ENCODE measurements around the gene ZNF414. TPM values are rescaled to one million over a fixed set of nuclear protein-coding genes. Genes with fewer than 3 reads are reported as not detected.
A peak's percentile ranks its signal among the peaks of the same experiment; 100 is the strongest.

ZNF414 gene
- total RNA-seq, 2 experiments from 2014 or later = 28.7 to 36.2 TPM

DNA sequence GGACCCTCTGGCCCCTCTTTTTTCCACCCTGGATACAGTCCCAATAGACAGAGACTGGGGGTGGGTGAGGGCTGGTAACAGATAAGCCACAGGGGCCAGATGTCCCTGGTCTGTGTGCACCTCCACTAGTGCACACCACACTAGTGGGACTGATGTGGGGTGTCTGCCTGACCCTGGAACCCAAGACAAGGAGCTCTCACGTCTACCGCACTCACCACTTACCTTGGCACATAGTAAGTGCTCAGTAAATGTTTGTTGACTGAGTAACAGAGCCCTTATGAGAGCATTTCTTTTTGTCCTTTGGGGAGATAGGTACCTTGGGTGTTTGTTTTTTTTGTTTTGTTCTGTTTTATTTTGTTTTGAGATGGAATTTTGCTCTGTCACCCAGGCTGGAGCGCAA, 23.1 kb upstream of the ZNF414 start:
- Mint-ChIP-seq H3K4me1 (ENCODE audit: low read depth) (no peaks in the 10 kb centered on the region), H3K27me3 (ENCODE audit: low read depth) (no peaks in the 10 kb centered on the region), H3K36me3 (ENCODE audit: low read depth) (peaks cover 48% of the 10 kb centered on the region), H3K27ac (no peak overlapping the region), H3K4me3 (no peak overlapping the region), H3K9me3 (ENCODE audit: insufficient read depth) (no peaks in the 10 kb centered on the region)
- ChIA-PET CTCF (no interaction called here), POLR2A (interaction anchor here (0.8 kb wide), 1 partner anchor 24 kb away, joined by 3 read pairs; the partner anchor contains the start of gene ZNF414)
- DNase-seq (no peak), ATAC-seq (no peak)

DNA sequence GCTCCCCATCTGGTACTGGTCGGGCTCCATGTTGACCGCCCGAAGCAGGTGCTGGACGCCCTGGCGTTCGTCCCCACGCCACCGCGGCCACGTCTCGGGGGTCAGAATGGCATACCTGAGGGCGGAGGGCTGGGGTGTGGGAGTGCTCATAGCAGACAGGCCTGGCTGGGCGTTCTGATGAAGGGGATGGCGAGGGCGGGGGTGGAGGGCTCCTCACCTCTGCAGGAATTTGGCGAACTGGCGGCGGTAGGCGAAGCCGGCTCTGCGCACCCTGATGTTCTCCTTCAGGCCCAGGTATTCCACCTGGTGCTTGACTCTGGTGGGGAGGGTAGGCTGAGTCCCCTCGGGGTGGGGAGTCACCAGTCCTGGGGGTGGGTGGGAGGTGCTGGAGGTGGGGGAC, 22.3 kb upstream of the ZNF414 start:
- ATAC-seq (no peak), DNase-seq (no peak)
- ChIA-PET CTCF (no interaction called here), POLR2A (no interaction called here)
- Mint-ChIP-seq H3K27ac (peak overlapping the region; percentile 13), H3K4me3 (no peak overlapping the region), H3K4me1 (ENCODE audit: low read depth) (no peaks in the 10 kb centered on the region), H3K27me3 (ENCODE audit: low read depth) (no peaks in the 10 kb centered on the region), H3K36me3 (ENCODE audit: low read depth) (peaks cover 51% of the 10 kb centered on the region), H3K9me3 (ENCODE audit: insufficient read depth) (no peaks in the 10 kb centered on the region)

DNA sequence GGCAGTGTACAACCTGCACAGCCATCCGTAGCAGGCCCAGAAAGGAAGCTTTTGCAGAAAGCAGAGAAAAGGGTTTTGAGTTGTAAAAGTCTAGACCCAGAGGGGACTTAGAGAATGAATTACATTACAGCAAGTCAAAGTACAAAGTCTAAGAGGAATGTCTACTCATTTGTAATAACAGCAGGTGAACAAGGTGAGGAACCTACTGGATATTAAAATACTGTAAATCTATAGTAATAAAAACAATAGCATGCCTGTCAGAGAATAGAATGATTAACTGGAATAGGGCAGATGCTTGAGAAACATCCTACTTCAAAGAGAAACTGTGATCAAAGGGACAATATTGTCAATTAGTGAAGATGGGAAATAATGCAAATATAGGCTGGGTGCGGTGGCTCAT, 18.3 kb upstream of the ZNF414 start:
- DNase-seq = no peak
- Mint-ChIP-seq H3K4me3 (no peak overlapping the region), H3K27me3 (ENCODE audit: low read depth) (no peaks in the 10 kb centered on the region), H3K36me3 (ENCODE audit: low read depth) (peaks cover 69% of the 10 kb centered on the region), H3K4me1 (ENCODE audit: low read depth) (no peaks in the 10 kb centered on the region), H3K9me3 (ENCODE audit: insufficient read depth) (no peaks in the 10 kb centered on the region), H3K27ac (no peak overlapping the region)
- no peak for ATAC-seq
- ChIA-PET POLR2A (no interaction called here), CTCF (no interaction called here)

DNA sequence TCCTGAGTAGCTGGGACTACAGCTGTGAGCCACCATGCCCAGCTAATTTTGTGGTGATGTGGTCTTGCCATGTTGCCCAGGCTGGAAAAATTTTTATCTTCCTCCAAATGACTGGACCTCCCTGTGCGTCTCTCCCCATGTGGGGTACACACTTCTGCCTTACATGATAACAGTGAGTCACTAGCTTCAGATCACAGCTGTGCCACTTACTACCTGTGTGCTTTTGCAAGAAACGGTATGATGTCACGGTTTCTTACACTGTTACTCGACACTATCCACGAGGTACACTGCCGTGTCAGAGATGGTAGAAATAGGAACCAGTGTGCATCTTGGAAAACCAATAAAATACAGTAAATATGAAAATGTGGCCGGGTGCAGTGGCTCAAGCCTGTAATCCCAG, 17.5 kb upstream of the ZNF414 start:
- no peak for ATAC-seq
- H3K9me3 Mint-ChIP-seq (ENCODE audit: insufficient read depth) = no peaks in the 10 kb centered on the region
- peaks cover 69% of the 10 kb centered on the region for H3K36me3 Mint-ChIP-seq (ENCODE audit: low read depth)
- H3K4me3 Mint-ChIP-seq = no peak overlapping the region
- CTCF ChIA-PET = interaction anchor here (1.3 to 1.5 kb wide), 2 partner anchors 47 to 48 kb away, joined by 3 read pairs; no protein-coding TSS in a partner anchor
- no peaks in the 10 kb centered on the region for H3K4me1 Mint-ChIP-seq (ENCODE audit: low read depth)
- no peaks in the 10 kb centered on the region for H3K27me3 Mint-ChIP-seq (ENCODE audit: low read depth)
- POLR2A ChIA-PET = interaction anchor here (0.5 to 0.6 kb wide), 3 partner anchors 10 to 86 kb away, joined by 3 to 5 read pairs (median 4); partner anchors contain the start of gene ZNF414
- DNase-seq = no peak
- no peak overlapping the region for H3K27ac Mint-ChIP-seq

DNA sequence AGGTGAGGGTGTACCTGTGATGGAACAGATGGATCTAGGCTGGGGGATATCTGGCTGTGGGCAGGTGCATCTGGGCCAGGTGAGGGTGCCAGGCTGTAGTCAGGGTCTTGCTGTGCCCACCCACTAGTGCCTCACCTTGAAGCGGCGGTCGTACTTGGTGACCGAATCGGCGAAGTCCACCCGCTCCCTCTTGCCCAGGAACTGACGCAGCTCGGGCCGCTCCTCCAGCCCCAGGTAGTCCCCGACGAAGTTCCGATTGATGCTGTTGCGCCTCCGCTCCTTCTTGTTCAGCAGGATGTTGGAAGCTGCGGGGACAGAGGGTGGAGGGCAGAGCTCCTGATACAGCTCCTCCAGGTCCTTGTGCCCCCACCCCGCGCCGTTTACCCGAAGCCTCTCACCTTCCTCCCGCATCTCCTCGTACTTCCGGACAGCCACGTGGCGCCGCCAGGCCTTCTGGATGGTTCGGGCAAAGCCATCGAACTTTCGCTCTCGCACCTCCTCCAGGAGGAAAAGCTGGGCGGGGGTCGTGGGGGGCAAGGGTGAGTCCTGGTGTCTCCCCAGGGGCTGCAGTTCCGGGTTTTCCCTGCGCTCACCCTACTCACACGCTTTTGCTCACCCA, 16.2 kb upstream of the ZNF414 start:
- H3K4me3 Mint-ChIP-seq = no peak overlapping the region
- CTCF ChIA-PET = interaction anchor here (1.3 to 1.5 kb wide), 2 partner anchors 48 to 49 kb away, joined by 3 read pairs; no protein-coding TSS in a partner anchor
- H3K27me3 Mint-ChIP-seq (ENCODE audit: low read depth) = no peaks in the 10 kb centered on the region
- H3K27ac Mint-ChIP-seq = no peak overlapping the region
- H3K4me1 Mint-ChIP-seq (ENCODE audit: low read depth) = no peaks in the 10 kb centered on the region
- H3K9me3 Mint-ChIP-seq (ENCODE audit: insufficient read depth) = no peaks in the 10 kb centered on the region
- POLR2A ChIA-PET = interaction anchor here (0.6 to 1.0 kb wide), 2 partner anchors 39 to 48 kb away, joined by 3 read pairs; no protein-coding TSS in a partner anchor
- DNase-seq (no peak), ATAC-seq (no peak)
- H3K36me3 Mint-ChIP-seq (ENCODE audit: low read depth) = peaks cover 59% of the 10 kb centered on the region

DNA sequence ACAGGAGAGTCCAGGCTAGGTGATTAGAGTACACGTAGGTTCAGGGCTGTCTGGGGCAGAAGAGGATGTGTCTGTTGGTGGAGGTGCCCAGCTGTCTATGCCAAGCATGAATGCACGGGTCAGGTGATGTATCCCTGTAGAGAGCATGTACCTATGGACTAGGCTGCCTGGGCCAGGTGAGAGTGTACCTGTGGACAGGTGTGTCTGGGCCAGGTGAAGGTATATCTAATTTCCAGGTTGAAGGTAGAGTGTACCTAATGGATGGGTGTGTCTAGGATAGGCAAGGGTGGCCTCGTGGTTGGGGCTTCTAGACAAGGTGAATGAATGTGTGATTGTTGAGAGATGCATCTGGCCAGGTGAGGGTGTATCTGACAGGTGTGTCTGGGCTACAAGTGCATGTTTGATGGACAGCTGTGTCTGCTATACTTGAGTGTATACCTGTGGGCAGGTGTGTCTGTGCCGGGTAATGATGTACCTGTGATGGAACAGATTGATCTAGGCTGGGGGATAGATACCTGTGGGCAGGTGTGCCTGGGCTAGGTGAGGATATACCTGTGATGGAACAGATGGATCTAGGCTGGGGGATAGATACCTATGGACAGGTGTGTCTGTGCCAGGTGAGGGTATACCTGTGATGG, 15.5 kb upstream of the ZNF414 start:
- Mint-ChIP-seq H3K36me3 (ENCODE audit: low read depth) (peaks cover 61% of the 10 kb centered on the region), H3K4me3 (no peak overlapping the region), H3K4me1 (ENCODE audit: low read depth) (no peaks in the 10 kb centered on the region), H3K27ac (no peak overlapping the region), H3K9me3 (ENCODE audit: insufficient read depth) (no peaks in the 10 kb centered on the region), H3K27me3 (ENCODE audit: low read depth) (no peaks in the 10 kb centered on the region)
- POLR2A ChIA-PET = interaction anchor here (1.0 kb wide), 1 partner anchor 40 kb away, joined by 3 read pairs; no protein-coding TSS in a partner anchor
- DNase-seq (no peak), ATAC-seq (no peak)
- CTCF ChIA-PET = interaction anchor here (2.6 kb wide), 1 partner anchor 49 kb away, joined by 11 read pairs; the partner anchor contains the start of gene MYO1F

DNA sequence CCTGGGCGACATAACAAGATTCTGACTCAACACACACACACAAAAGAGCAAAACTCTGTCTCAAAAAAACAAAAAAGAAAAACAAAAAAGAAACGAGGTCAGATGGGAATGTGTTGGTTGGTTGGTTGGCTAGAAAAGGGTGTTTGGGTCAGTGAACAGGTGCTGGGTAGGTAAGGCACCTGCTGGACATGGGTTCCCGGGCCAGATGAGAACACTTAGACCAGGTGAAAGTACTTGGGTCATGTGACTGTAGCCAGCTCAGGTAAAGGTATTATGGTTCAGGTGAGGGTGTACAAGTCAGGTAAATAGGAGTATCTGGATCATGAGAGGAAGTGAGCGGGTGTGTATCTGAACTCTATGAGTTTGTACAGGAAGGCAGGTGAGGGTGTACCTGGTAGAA, 14.5 kb upstream of the ZNF414 start:
- Mint-ChIP-seq H3K4me3 (no peak overlapping the region), H3K36me3 (ENCODE audit: low read depth) (peaks cover 60% of the 10 kb centered on the region), H3K27ac (peak overlapping the region; percentile 4), H3K4me1 (ENCODE audit: low read depth) (no peaks in the 10 kb centered on the region), H3K9me3 (ENCODE audit: insufficient read depth) (no peaks in the 10 kb centered on the region), H3K27me3 (ENCODE audit: low read depth) (no peaks in the 10 kb centered on the region)
- CTCF ChIA-PET = interaction anchor here (2.6 kb wide), 1 partner anchor 50 kb away, joined by 11 read pairs; the partner anchor contains the start of gene MYO1F
- DNase-seq (no peak), ATAC-seq (no peak)
- POLR2A ChIA-PET = no interaction called here

DNA sequence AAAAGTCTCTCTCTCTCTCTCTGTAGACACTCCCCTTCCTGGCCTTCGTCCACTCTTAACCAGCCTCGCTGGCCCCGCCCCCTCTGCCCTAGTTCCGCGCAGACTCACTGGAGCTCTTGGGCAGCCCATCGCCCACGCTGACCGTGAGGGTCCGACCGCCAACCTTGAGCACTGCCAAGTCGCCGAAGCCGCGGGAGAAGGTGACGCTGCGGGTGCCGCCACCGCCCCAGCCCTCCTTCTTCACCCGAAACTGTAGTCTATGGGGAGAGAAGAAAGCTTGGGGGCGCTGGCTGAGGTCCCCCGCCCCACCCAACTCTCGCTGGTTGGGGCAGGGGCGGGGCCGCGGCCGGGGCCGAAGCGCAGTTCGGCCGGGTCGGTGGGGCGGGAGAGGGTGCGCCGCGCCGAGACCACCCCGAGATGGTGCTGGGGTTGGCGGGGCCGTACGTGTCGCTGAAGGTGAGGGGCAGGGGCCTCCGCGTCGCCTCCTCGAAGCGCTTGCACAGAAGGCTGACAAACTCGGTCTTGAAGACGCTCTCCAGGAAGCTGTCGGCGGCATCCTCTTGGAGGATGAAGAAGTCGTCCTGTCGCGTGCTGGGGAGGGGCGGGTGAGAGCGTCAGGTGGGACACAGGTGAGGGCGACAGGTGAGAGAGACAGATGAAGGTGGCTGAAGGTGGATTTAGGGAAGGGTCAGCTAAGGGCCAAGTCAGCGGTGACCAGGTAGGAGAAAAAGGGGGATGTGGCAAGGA, 12.6 kb upstream of the ZNF414 start:
- Mint-ChIP-seq H3K27me3 (ENCODE audit: low read depth) (no peaks in the 10 kb centered on the region), H3K4me1 (ENCODE audit: low read depth) (no peaks in the 10 kb centered on the region), H3K4me3 (no peak overlapping the region), H3K36me3 (ENCODE audit: low read depth) (peaks cover 55% of the 10 kb centered on the region), H3K9me3 (ENCODE audit: insufficient read depth) (no peaks in the 10 kb centered on the region), H3K27ac (peak overlapping the region; percentile 26)
- ATAC-seq (no peak), DNase-seq (no peak)
- ChIA-PET CTCF (no interaction called here), POLR2A (no interaction called here)

DNA sequence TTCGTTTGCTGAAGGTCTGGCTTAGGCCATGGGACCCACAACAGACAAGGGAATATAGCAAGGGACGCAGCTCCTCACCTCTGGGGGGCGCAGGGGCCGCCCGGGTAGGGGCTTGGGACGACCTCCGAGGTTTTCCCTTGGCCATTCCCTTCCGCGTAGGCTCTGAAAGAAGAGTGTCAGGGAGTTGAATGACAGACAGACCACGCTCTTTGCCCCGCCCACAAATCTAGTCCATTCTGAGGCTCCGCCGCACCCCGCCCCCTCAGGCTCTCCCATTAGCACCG, 11.4 kb upstream of the ZNF414 start:
- CTCF ChIA-PET = interaction anchor here (0.8 to 1.1 kb wide), 2 partner anchors 38 to 56 kb away, joined by 3 to 4 read pairs; no protein-coding TSS in a partner anchor

DNA sequence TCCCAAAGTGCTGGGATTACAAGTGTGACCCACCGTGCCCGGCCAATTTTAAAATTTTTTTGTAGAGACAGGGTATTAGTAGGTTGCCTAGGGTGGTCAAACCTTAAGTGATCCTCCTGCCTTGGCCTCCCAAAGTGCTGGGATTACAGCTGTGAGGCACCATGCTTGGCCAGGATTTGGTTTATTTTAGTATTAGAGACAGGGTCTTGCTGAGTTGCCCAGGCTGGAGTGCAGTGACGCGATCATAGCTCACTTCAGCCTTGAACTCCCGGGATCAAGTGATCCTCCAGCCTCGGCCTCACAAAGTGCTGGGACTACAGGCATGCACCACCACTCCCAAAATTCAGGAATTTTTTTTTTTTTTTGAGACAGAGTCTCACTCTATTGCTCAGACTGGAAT, 5.4 kb upstream of the ZNF414 start:
- H3K4me3 Mint-ChIP-seq = no peak overlapping the region
- peak overlapping the region; percentile 63 for H3K27ac Mint-ChIP-seq
- ATAC-seq (no peak), DNase-seq (no peak)
- H3K27me3 Mint-ChIP-seq (ENCODE audit: low read depth) = no peaks in the 10 kb centered on the region
- H3K4me1 Mint-ChIP-seq (ENCODE audit: low read depth) = peaks cover 48% of the 10 kb centered on the region
- POLR2A ChIA-PET = interaction anchor here (1.5 kb wide), 1 partner anchor 75 kb away, joined by 6 read pairs; the partner anchor contains the start of gene HNRNPM
- peaks cover 44% of the 10 kb centered on the region for H3K36me3 Mint-ChIP-seq (ENCODE audit: low read depth)
- CTCF ChIA-PET = interaction anchor here (1.6 to 8.2 kb wide), 3 partner anchors 32 to 59 kb away, joined by 5 to 104 read pairs (median 6); partner anchors contain the start of gene MYO1F
- H3K9me3 Mint-ChIP-seq (ENCODE audit: insufficient read depth) = no peaks in the 10 kb centered on the region

More for the DNA sequence above, 11.4 kb upstream of the ZNF414 start:
- H3K36me3 Mint-ChIP-seq (ENCODE audit: low read depth) = peaks cover 57% of the 10 kb centered on the region
- no peak overlapping the region for H3K27ac Mint-ChIP-seq
- no peaks in the 10 kb centered on the region for H3K9me3 Mint-ChIP-seq (ENCODE audit: insufficient read depth)
- H3K4me3 Mint-ChIP-seq = no peak overlapping the region
- POLR2A ChIA-PET = interaction anchor here (0.8 to 1.0 kb wide), 2 partner anchors 11 to 78 kb away, joined by 3 to 5 read pairs; partner anchors contain the start of gene ZNF414
- H3K27me3 Mint-ChIP-seq (ENCODE audit: low read depth) = no peaks in the 10 kb centered on the region
- H3K4me1 Mint-ChIP-seq (ENCODE audit: low read depth) = no peaks in the 10 kb centered on the region
- ATAC-seq (no peak), DNase-seq (no peak)

DNA sequence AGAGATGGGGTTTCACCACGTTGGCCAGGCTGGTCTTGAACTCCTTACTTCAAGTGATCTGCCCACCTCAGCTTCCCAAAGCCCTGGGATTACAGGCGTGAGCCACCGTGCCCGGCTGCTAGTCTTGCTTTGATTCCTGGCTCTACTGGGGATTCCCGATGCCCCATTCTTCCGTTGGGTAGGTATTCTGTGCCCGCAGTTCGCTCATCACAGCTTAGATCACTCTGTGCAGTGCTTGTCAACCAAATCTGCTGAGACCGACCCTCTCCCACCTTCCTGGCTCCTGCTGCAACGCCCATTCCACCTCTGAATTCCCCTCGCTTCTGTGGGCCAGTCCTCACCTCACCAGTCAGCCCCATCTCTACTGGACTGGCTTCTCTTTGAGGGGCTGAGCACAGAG, 4.6 kb upstream of the ZNF414 start:
- Mint-ChIP-seq H3K27me3 (ENCODE audit: low read depth) (no peaks in the 10 kb centered on the region), H3K4me3 (peak overlapping the region; percentile 58), H3K9me3 (ENCODE audit: insufficient read depth) (no peaks in the 10 kb centered on the region), H3K4me1 (ENCODE audit: low read depth) (peaks cover 53% of the 10 kb centered on the region), H3K27ac (peak overlapping the region; percentile 97), H3K36me3 (ENCODE audit: low read depth) (peaks cover 44% of the 10 kb centered on the region)
- no peak for DNase-seq
- CTCF ChIA-PET = interaction anchor here (1.0 to 8.2 kb wide), 4 partner anchors 31 to 60 kb away, joined by 3 to 104 read pairs (median 7); partner anchors contain the start of gene MYO1F
- ATAC-seq = no peak
- POLR2A ChIA-PET = interaction anchor here (0.6 to 6.1 kb wide), 7 partner anchors 34 to 87 kb away, joined by 3 to 50 read pairs (median 4); partner anchors contain the start of gene HNRNPM
